ENCODE data around the gene HMGN1.

- TF ChIP-seq CTCF (optimal IDR thresholded peaks at IDR 0.05 in 1 of 3, IDR thresholded peaks at IDR 0.05 in 1 of 3, conservative IDR thresholded peaks at IDR 0.05 in 1 of 3; ENCODE audit: extremely low read depth in 1 of 3, insufficient read depth in 2 of 3, low read length in 3 of 3) (no peak), EZH2 (IDR thresholded peaks at IDR 0.05; ENCODE audit: low read length) (no peak)
Observed at GRCh38 chr21:39327727-39328126, 21.2 kb downstream of the HMGN1 start.
